Epithelial cell of esophagus (primary cell): Measurements from ENCODE around the gene C2orf92.

Source experiments
- DNase-seq: peaks from one replicate; pipeline ENCODE4 v3.0.0; 2010; ENCODE audit warnings: low read depth
- H3K4me3 ChIP-seq: 2 replicates; pipeline ENCODE4 v1.5.1; 2011; ENCODE audit warnings: mild to moderate bottlenecking, low read length, control low read depth
- TF ChIP-seq, protein P1 (sequence below): IDR thresholded peaks from 2 replicates; pipeline ENCODE4 v1.5.1; 2011; ENCODE audit warnings: low read depth, mild to moderate bottlenecking, low read length, control low read depth, inconsistent platforms; ENCODE audit not compliant: insufficient read depth; ENCODE audit errors: missing control alignments

C2orf92 gene

DNA sequence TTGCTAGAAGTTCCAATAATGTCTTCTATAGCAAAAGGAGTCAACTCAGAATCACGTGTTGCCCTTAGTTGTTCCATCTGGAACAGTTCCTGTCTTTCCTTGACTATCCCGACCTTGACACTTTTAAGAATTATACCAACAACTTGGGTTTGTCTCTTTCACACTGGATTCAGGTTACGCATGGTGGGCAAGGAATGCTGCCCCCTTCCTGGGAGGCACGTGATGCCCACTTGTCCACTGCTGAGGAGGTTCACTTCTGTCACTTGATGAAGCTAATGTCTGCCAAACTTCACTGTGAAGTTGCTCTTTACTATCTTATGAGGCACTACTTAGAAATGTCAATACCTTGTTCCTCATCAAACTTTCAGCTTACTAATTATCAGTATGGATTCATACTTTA lies 18.4 kb upstream of the C2orf92 start:
- H3K4me3 ChIP-seq, result no peak overlapping the region
- TF ChIP-seq, protein P1, sequence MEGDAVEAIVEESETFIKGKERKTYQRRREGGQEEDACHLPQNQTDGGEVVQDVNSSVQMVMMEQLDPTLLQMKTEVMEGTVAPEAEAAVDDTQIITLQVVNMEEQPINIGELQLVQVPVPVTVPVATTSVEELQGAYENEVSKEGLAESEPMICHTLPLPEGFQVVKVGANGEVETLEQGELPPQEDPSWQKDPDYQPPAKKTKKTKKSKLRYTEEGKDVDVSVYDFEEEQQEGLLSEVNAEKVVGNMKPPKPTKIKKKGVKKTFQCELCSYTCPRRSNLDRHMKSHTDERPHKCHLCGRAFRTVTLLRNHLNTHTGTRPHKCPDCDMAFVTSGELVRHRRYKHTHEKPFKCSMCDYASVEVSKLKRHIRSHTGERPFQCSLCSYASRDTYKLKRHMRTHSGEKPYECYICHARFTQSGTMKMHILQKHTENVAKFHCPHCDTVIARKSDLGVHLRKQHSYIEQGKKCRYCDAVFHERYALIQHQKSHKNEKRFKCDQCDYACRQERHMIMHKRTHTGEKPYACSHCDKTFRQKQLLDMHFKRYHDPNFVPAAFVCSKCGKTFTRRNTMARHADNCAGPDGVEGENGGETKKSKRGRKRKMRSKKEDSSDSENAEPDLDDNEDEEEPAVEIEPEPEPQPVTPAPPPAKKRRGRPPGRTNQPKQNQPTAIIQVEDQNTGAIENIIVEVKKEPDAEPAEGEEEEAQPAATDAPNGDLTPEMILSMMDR, result no peak
- no peak for DNase-seq

DNA sequence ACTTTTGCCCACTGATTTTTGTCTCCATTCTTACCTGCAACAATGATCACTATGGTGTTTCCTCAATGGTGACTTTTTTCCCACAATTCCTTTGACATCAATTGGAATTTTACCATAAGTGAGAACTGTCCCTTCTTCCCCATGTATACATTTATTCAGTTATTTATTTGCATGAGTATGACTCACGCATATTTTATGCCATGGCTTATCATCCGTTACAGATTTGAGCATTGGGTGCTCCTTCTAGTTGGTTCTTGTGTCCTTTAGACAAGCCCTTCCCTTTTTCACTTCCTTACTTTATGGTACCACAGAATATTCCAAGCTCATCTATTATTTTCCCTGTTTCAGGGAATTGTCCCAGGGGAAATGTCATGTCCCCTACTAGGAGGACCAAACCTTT lies 16.0 kb upstream of the C2orf92 start:
- TF ChIP-seq, protein P1, result no peak
- DNase-seq, result no peak
- no peak overlapping the region for H3K4me3 ChIP-seq

DNA sequence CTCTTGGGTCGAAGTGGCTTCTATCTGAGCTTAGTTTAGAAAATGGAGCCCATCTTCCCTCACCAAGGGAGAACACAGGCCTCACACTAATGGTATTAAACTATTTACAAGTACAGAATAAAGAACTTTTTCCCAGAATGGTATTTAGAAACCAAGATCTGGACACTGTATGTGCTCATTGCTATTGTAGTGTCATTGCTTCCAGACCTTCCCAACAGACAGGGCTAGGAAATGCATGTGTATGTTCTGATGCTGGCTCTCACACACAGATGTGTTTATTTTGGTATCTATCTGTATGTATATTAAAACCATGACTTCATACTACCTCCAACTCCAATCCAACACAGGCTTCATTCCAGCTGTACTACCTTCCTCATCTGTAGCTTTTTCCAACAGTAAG lies 15.6 kb upstream of the C2orf92 start:
- TF ChIP-seq, protein P1, result no peak
- DNase-seq, result no peak
- H3K4me3 ChIP-seq, result no peak overlapping the region

DNA sequence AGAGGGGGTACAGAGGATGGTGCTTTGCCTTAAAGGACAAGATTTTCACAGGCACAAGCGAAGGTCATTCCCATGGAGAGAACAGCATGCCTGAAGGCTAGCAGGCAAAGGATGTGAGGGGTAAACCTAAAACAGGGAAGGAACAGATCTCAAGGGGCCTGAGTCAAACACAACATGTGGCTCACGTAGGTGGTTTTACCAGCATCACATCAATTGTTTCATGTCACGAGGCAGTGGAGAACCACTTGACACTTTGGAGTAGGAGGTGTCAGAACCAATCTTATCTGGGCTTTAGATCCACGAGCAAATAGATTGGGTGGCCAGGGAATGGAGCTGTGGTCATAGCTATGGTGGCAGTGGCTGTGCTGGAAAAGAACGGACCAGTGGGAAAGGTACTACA lies 15.2 kb upstream of the C2orf92 start:
- TF ChIP-seq, protein P1, result no peak
- H3K4me3 ChIP-seq, result no peak overlapping the region
- DNase-seq, result no peak

DNA sequence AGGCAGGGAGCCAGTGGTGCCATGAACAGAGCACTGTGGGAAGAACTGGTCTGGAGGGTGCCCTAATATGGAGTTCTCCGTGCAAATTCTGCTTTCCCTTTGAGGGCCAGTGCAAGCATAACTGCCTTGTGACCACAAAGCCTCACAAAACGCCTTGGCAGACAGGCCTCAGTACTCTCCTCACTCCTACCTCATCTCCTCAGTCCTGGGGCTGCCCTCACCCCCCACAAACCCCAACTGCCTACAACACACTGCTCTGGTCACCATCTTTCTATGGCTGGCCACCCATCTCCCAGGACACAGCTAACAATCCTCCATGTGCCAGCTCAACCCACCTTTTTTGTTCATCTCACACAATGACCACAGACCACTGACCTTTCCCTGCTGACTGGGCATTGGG lies 14.7 kb upstream of the C2orf92 start:
- TF ChIP-seq, protein P1, result no peak
- H3K4me3 ChIP-seq, result no peak overlapping the region
- no peak for DNase-seq

DNA sequence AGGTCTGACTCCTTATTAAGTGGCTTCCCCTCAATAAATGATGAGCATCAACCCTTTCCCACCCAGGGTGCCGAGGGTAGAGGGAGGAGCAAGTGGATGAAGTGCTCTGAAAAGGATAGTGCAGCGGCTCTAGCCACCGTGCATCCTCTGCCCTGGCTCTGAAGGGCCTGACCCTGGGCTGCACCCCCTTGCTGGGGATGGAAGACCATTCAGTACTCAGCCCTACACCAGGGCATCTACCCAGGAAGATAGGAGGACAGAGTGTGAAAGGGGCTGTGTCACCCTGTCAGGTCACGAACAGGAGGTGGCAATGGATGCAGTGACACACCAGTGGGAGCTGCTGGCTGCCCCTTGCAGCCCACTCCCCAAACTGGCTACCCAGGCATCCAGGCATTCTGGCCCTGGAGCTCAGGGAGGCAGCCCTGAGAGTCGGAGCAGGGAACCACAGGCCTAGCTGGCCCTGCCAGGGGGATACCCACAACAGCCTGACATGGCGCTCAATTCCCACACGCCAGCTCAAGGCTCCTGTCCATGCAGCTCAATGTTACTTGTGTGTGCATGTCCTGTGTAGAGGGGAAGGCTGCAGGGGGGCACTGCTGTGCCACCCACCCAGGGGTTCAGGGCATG lies 13.3 kb upstream of the C2orf92 start:
- TF ChIP-seq, protein P1, result no peak

DNA sequence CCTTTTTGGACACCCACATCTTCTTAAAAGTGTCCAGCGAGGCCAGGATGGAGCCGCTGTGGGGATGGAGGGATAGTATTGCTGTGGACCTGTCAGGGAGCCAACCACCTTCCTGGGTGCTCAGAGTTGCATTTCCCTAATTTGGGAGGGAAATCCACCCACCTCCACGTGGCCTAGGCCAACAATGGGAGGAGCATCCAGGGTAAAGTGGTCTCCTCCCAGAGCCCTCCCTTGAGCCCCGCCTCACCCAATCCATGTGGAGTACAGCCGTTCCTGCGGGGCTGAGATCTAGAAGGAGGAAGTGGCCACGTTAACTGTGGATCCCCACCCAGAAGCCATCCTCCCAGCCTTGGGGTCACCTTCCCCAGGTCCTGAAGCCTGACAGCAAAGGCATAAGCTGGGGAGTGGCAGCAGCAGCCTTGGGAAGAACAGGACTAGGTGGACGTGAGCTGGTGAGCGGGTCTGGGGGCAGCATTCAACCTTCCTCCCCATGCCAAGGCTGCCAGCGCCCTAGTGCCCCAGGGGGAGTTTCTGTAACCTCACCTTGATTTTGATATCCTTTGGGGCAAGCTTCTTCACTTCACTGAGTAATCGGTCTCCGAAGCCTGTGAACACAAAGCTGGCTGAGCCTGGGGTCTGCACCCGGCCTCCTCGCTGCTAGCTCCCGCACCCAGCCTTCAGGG lies 12.5 kb upstream of the C2orf92 start:
- TF ChIP-seq, protein P1, result no peak
- no peak for DNase-seq
- H3K4me3 ChIP-seq, result no peak overlapping the region

More for the DNA sequence above, 13.3 kb upstream of the C2orf92 start:
- H3K4me3 ChIP-seq, result no peak overlapping the region
- DNase-seq, result no peak
